VCaP (cell line): ENCODE measurements around the gene PALMD.
A peak's percentile ranks its signal among the peaks of the same experiment; 100 is the strongest.

Experiments
- H3K27ac ChIP-seq: fragments of 450-650 bp; 2 replicates; pipeline ENCODE4 v1.5.1; 2017
- TF ChIP-seq, protein P1 (sequence below): fragments of 450-650 bp; conservative IDR thresholded peaks from 2 replicates; pipeline ENCODE4 v1.5.1; 2017; ENCODE audit warnings: mild to moderate bottlenecking, moderate library complexity

Gene PALMD

DNA sequence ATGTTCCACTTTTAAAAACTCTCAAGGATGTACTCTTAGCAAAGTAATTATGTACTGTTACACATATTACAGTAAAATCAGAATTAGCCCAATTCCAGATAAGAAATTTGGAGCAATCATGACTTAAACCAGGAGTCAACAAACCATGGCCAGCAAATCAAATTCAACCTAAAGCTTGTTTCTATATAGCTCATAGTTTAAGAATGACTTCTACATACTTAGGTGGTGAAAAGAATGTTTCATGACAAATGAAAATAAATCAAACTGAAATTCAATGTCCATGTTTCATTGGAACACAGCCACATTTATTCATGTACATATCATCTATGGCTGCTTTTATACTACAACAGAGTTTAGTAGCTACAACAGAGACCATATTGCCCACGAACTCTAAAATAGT is 85.5 kb downstream of the PALMD start:
- no peak overlapping the region for H3K27ac ChIP-seq
- TF ChIP-seq, protein P1, sequence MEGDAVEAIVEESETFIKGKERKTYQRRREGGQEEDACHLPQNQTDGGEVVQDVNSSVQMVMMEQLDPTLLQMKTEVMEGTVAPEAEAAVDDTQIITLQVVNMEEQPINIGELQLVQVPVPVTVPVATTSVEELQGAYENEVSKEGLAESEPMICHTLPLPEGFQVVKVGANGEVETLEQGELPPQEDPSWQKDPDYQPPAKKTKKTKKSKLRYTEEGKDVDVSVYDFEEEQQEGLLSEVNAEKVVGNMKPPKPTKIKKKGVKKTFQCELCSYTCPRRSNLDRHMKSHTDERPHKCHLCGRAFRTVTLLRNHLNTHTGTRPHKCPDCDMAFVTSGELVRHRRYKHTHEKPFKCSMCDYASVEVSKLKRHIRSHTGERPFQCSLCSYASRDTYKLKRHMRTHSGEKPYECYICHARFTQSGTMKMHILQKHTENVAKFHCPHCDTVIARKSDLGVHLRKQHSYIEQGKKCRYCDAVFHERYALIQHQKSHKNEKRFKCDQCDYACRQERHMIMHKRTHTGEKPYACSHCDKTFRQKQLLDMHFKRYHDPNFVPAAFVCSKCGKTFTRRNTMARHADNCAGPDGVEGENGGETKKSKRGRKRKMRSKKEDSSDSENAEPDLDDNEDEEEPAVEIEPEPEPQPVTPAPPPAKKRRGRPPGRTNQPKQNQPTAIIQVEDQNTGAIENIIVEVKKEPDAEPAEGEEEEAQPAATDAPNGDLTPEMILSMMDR, result no peak

GRCh38 chr1:99735852-99736251 is 89.9 kb downstream of the PALMD start:
- TF ChIP-seq, protein P1, result no peak
- H3K27ac ChIP-seq, result no peak overlapping the region

GRCh38 chr1:99737016-99737415 is 91.1 kb downstream of the PALMD start:
- TF ChIP-seq, protein P1, result peak; percentile 76
- H3K27ac ChIP-seq, result no peak overlapping the region

GRCh38 chr1:99738858-99739465 is 93.0 kb downstream of the PALMD start:
- TF ChIP-seq, protein P1, result no peak
- H3K27ac ChIP-seq, result no peak overlapping the region

DNA sequence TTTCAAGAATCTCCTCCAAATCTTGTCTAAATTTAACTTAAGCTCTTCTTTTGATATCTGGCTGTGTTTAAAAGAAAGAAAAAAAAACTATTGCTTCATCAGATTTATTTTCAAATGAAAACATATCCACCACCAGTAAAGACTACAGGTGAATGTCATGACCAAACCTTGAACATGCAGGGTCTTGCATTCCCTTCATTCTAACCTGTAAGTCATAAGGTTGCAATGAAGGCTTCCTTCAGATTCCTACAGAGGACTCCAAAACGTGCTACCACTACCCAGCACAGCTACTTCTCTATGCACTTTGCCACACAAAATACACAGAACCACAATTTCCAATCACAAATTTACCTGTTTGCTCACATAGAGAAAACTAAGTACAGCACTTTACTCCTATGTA is 94.2 kb downstream of the PALMD start:
- TF ChIP-seq, protein P1, result no peak
- no peak overlapping the region for H3K27ac ChIP-seq
